SK-N-SH (cell line): ENCODE results near the gene RAD51B. TPM values are rescaled to one million over a fixed set of nuclear protein-coding genes. Genes with fewer than 3 reads are reported as not detected.

Experiments
- CTCF ChIA-PET: fragments of 300-600, 350-600 bp; formaldehyde crosslinking; extraction: SDS; loops from one replicate; lab custom pipeline; 2021; lab: Yijun Ruan, JAX
- POLR2A ChIA-PET: fragments of 350-600 bp; sonication (Branson Sonifier 250); formaldehyde crosslinking; extraction: SDS; loops from one replicate; lab custom pipeline; 2020; ENCODE audit warnings: antibody characterized with exemption, inconsistent platforms; lab: Yijun Ruan, JAX
- DNase-seq: peaks from one replicate; pipeline ENCODE4 v3.0.0; 2012
- H2AFZ ChIP-seq: fragments of 200-600 bp; sonication (generic); 2 replicates; pipeline ENCODE4 v1.8.1; 2016; ENCODE audit warnings: antibody characterized with exemption, mild to moderate bottlenecking, low read depth
- H3F3A ChIP-seq: fragments of 200-600 bp; sonication (generic); replicated peaks from 2 replicates; pipeline ENCODE3; 2016; ENCODE audit warnings: antibody characterized with exemption, mild to moderate bottlenecking; ENCODE audit not compliant: insufficient read depth
- H3K27ac ChIP-seq, 2 experiments: fragments of 200-500 bp in 1 of 2; fragments of 200-600 bp in 1 of 2; sonication (Bioruptor generic) in 1 of 2; sonication (generic), shearing (Covaris generic) in 1 of 2; 2 replicates each; pipeline versions ENCODE4 v1.5.1 to v1.6.1; 2014 to 2016; ENCODE audit warnings: low read depth in 2 of 2, inconsistent platforms in 1 of 2, low read length in 1 of 2, mild to moderate bottlenecking in 1 of 2, mixed read lengths in 1 of 2
- H3K27me3 ChIP-seq: fragments of 200-600 bp; sonication (generic), shearing (Covaris generic); 2 replicates; pipeline ENCODE4 v1.6.1; 2016; ENCODE audit warnings: mixed run types; ENCODE audit not compliant: insufficient read depth
- H3K36me3 ChIP-seq, 2 experiments: fragments of 200-500 bp in 1 of 2; fragments of 200-600 bp in 1 of 2; sonication (Bioruptor generic) in 1 of 2; sonication (generic) in 1 of 2; replicated peaks in 1 of 2; 2 replicates each; pipeline versions ENCODE3 to v1.5.1; 2014 to 2016; ENCODE audit warnings: low read length in 1 of 2, mild to moderate bottlenecking in 1 of 2; ENCODE audit not compliant: insufficient read depth in 2 of 2, control insufficient read depth in 1 of 2
- H3K4me1 ChIP-seq, 2 experiments: fragments of 200-500 bp in 1 of 2; fragments of 200-600 bp in 1 of 2; sonication (Bioruptor generic) in 1 of 2; sonication (generic), shearing (Covaris generic) in 1 of 2; 2 replicates each; pipeline versions ENCODE4 v1.5.1 to v1.6.1; 2014 to 2016; ENCODE audit warnings: low read depth in 1 of 2, low read length in 1 of 2, mixed run types in 1 of 2; ENCODE audit not compliant: insufficient read depth in 2 of 2, control insufficient read depth in 1 of 2
- H3K4me2 ChIP-seq: fragments of 200-600 bp; sonication (generic), shearing (Covaris generic); 2 replicates; pipeline ENCODE4 v1.6.1; 2017; ENCODE audit warnings: mixed run types
- H3K4me3 ChIP-seq, 2 experiments: fragments of 200-500 bp in 1 of 2; fragments of 200-600 bp in 1 of 2; sonication (Bioruptor generic) in 1 of 2; sonication (generic), shearing (Covaris generic) in 1 of 2; 2 replicates each; pipeline versions ENCODE4 v1.5.1 to v1.8.1; 2014 to 2016; ENCODE audit warnings: low read depth in 2 of 2, inconsistent platforms in 1 of 2, low read length in 1 of 2, mild to moderate bottlenecking in 1 of 2, mixed read lengths in 1 of 2, moderate library complexity in 1 of 2
- H3K79me2 ChIP-seq: fragments of 200-600 bp; sonication (generic); 2 replicates; pipeline ENCODE4 v1.8.1; 2017; ENCODE audit warnings: mild to moderate bottlenecking; ENCODE audit not compliant: insufficient read depth
- H3K9ac ChIP-seq: fragments of 200-600 bp; sonication (generic); 2 replicates; pipeline ENCODE4 v1.6.1; 2017; ENCODE audit warnings: mixed run types
- H3K9me2 ChIP-seq: fragments of 200-600 bp; sonication (generic); 2 replicates; pipeline ENCODE4 v1.6.1; 2017; ENCODE audit warnings: mixed run types
- H3K9me3 ChIP-seq: fragments of 200-600 bp; sonication (generic); 2 replicates; pipeline ENCODE4 v1.6.1; 2017; ENCODE audit warnings: mixed run types, mild to moderate bottlenecking, moderate library complexity
- H4K20me1 ChIP-seq: fragments of 200-600 bp; sonication (generic); 2 replicates; pipeline ENCODE4 v1.6.1; 2017; ENCODE audit warnings: mild to moderate bottlenecking, mixed run types; ENCODE audit not compliant: insufficient read depth
- CHD2 ChIP-seq: fragments of 150-350 bp; IDR thresholded peaks from 2 replicates; pipeline ENCODE4 v1.6.1; 2018; ENCODE audit warnings: low read length; ENCODE audit not compliant: partially characterized antibody
- CTCF ChIP-seq: fragments of 200-600 bp; sonication (generic); IDR thresholded peaks from 2 replicates; pipeline ENCODE4 v1.6.1; 2017; ENCODE audit warnings: antibody characterized with exemption, mild to moderate bottlenecking, moderate library complexity
- EZH2phosphoT487 ChIP-seq: fragments of 200-600 bp; sonication (generic); IDR thresholded peaks from 2 replicates; pipeline ENCODE4 v1.6.1; 2017; ENCODE audit warnings: low read depth, mixed run types, mild to moderate bottlenecking, antibody characterized with exemption, moderate library complexity, borderline replicate concordance
- GATA2 ChIP-seq: sonication (generic); formaldehyde crosslinking; IDR thresholded peaks from 2 replicates; pipeline ENCODE4 v1.5.0; 2020; ENCODE audit warnings: mild to moderate bottlenecking, missing genetic modification reagents
- MAX ChIP-seq: IDR thresholded peaks from 2 replicates; pipeline ENCODE4 v1.4.0; 2012; ENCODE audit warnings: low read depth
- MEF2A ChIP-seq: IDR thresholded peaks from 2 replicates; pipeline ENCODE4 v1.4.0; 2012; ENCODE audit warnings: low read depth, borderline replicate concordance
- NFIC ChIP-seq: IDR thresholded peaks from 2 replicates; pipeline ENCODE4 v1.4.0; 2012; ENCODE audit warnings: borderline replicate concordance
- RCOR1 ChIP-seq: fragments of 150-350 bp; IDR thresholded peaks from 2 replicates; pipeline ENCODE4 v1.6.1; 2017; ENCODE audit warnings: antibody characterized with exemption, low read length
- RFX5 ChIP-seq: IDR thresholded peaks from 2 replicates; pipeline ENCODE4 v1.6.1; 2012; ENCODE audit warnings: mild to moderate bottlenecking, improper control_type of control experiment, low read length
- SIN3A ChIP-seq: IDR thresholded peaks from 2 replicates; pipeline ENCODE4 v1.6.1; 2012; ENCODE audit warnings: low read depth, mild to moderate bottlenecking, low read length, moderate library complexity, borderline replicate concordance
- USF1 ChIP-seq: IDR thresholded peaks from 2 replicates; pipeline ENCODE4 v1.4.0; 2012; ENCODE audit warnings: low read depth, borderline replicate concordance
- YY1 ChIP-seq: IDR thresholded peaks from 2 replicates; pipeline ENCODE4 v1.4.0; 2012; ENCODE audit warnings: low read depth, mild to moderate bottlenecking
- ZBTB33 ChIP-seq: IDR thresholded peaks from 2 replicates; pipeline ENCODE4 v1.4.0; 2012; ENCODE audit warnings: low read depth, borderline replicate concordance
- WGBS: methylation state at CpG from one replicate; pipeline ENCODE4 v1.1.6; 2017; ENCODE audit warnings: low lambda C conversion rate; 5-methylcytosine and 5-hydroxymethylcytosine counted together
- polyA plus RNA-seq, 3 experiments: library from polyadenylated mRNA; depleted of rRNA; stranded (reverse); fragments of >200 nt; gene quantifications; 2 replicates each; pipeline ENCODE4 v1.2.3, GENCODE V29; 2012

RAD51B gene
- polyA plus RNA-seq, 1 of the 3 experiments (the other 2 are of a cell fraction), result 6.0 TPM

GRCh38 chr14:68552602-68553001, 733.0 kb downstream of the RAD51B start:
- peaks cover 7% of the 10 kb centered on the region for H3F3A ChIP-seq
- no peaks in the 10 kb centered on the region for H3K9me3 ChIP-seq
- H3K36me3 ChIP-seq, result no peaks in the 10 kb centered on the region
- ChIA-PET POLR2A (no interaction called here), CTCF (no interaction called here)
- peaks cover 17 to 41% of the 10 kb centered on the region in 2 experiments; a peak in 2 of 4 replicates for H3K4me1 ChIP-seq
- H3K27ac ChIP-seq, result no peak overlapping the region
- no peaks in the 10 kb centered on the region for H3K9me2 ChIP-seq
- no peaks in the 10 kb centered on the region for H3K79me2 ChIP-seq
- H3K4me2 ChIP-seq, result no peak overlapping the region
- no peak for DNase-seq
- H3K9ac ChIP-seq, result no peak overlapping the region
- no peak for TF ChIP-seq CTCF
- no peak for TF ChIP-seq ZBTB33
- TF ChIP-seq EZH2phosphoT487, result no peak
- TF ChIP-seq MAX, result no peak
- TF ChIP-seq RFX5, result no peak
- TF ChIP-seq USF1, result no peak
- H4K20me1 ChIP-seq, result no peaks in the 10 kb centered on the region
- WGBS, result 52% methylated on average over 2 of the region's 2 CpGs
- no peak overlapping the region for H3K4me3 ChIP-seq
- no peak overlapping the region for H2AFZ ChIP-seq
- H3K27me3 ChIP-seq, result no peaks in the 10 kb centered on the region

GRCh38 chr14:68553311-68553710, 733.7 kb downstream of the RAD51B start:
- CTCF ChIA-PET, result interaction anchor here (1.3 kb wide), 1 partner anchor 21 kb away, joined by 3 read pairs; no protein-coding TSS in a partner anchor
- Histone ChIP-seq H3K27ac (no peak overlapping the region), H3K79me2 (no peaks in the 10 kb centered on the region), H3K9ac (no peak overlapping the region), H3K4me1 (peaks cover 10 to 34% of the 10 kb centered on the region in 2 experiments; a peak in 2 of 4 replicates), H3K9me2 (no peaks in the 10 kb centered on the region), H3F3A (peaks cover 4% of the 10 kb centered on the region), H3K9me3 (no peaks in the 10 kb centered on the region), H3K36me3 (no peaks in the 10 kb centered on the region), H4K20me1 (no peaks in the 10 kb centered on the region), H3K4me3 (no peak overlapping the region), H3K4me2 (no peak overlapping the region), H2AFZ (no peak overlapping the region), H3K27me3 (no peaks in the 10 kb centered on the region)
- WGBS, result 82% methylated on average over 3 of the region's 3 CpGs
- POLR2A ChIA-PET, result no interaction called here
- no peak for DNase-seq
- TF ChIP-seq MEF2A (no peak), ZBTB33 (no peak), SIN3A (no peak), CHD2 (no peak), YY1 (no peak), GATA2 (CRISPR knock-in tag) (no peak), NFIC (no peak), CTCF (no peak), RCOR1 (no peak)
